ENCODE data around the gene MACROD2.

DNA sequence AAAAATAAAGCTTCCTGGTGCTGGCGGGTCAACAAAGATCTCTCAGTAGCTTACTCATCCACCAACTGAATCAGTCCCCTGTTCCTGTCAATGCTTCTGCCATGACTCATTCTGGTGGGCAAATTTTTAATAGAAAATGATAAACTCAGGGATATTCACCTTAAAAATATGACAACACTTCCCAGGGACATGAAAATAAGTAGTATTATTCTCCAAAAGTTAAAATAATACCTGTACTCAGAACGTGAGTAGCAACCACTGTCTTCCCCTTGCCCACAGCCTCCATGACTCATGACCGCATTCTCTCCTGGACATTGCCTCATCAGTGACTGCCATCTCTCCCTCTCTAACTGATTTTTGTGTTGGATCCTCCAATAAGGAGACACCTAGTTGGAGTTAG lies 2025.7 kb downstream of the MACROD2 start:
- TF ChIP-seq, protein P1, sequence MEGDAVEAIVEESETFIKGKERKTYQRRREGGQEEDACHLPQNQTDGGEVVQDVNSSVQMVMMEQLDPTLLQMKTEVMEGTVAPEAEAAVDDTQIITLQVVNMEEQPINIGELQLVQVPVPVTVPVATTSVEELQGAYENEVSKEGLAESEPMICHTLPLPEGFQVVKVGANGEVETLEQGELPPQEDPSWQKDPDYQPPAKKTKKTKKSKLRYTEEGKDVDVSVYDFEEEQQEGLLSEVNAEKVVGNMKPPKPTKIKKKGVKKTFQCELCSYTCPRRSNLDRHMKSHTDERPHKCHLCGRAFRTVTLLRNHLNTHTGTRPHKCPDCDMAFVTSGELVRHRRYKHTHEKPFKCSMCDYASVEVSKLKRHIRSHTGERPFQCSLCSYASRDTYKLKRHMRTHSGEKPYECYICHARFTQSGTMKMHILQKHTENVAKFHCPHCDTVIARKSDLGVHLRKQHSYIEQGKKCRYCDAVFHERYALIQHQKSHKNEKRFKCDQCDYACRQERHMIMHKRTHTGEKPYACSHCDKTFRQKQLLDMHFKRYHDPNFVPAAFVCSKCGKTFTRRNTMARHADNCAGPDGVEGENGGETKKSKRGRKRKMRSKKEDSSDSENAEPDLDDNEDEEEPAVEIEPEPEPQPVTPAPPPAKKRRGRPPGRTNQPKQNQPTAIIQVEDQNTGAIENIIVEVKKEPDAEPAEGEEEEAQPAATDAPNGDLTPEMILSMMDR (IDR thresholded peaks at IDR 0.05): no peak
- TF ChIP-seq, protein P2, sequence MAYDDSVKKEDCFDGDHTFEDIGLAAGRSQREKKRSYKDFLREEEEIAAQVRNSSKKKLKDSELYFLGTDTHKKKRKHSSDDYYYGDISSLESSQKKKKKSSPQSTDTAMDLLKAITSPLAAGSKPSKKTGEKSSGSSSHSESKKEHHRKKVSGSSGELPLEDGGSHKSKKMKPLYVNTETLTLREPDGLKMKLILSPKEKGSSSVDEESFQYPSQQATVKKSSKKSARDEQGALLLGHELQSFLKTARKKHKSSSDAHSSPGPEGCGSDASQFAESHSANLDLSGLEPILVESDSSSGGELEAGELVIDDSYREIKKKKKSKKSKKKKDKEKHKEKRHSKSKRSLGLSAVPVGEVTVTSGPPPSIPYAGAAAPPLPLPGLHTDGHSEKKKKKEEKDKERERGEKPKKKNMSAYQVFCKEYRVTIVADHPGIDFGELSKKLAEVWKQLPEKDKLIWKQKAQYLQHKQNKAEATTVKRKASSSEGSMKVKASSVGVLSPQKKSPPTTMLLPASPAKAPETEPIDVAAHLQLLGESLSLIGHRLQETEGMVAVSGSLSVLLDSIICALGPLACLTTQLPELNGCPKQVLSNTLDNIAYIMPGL (CRISPR knock-in tag; IDR thresholded peaks at IDR 0.05; ENCODE audit: borderline replicate concordance): no peak
- TF ChIP-seq, protein P3, sequence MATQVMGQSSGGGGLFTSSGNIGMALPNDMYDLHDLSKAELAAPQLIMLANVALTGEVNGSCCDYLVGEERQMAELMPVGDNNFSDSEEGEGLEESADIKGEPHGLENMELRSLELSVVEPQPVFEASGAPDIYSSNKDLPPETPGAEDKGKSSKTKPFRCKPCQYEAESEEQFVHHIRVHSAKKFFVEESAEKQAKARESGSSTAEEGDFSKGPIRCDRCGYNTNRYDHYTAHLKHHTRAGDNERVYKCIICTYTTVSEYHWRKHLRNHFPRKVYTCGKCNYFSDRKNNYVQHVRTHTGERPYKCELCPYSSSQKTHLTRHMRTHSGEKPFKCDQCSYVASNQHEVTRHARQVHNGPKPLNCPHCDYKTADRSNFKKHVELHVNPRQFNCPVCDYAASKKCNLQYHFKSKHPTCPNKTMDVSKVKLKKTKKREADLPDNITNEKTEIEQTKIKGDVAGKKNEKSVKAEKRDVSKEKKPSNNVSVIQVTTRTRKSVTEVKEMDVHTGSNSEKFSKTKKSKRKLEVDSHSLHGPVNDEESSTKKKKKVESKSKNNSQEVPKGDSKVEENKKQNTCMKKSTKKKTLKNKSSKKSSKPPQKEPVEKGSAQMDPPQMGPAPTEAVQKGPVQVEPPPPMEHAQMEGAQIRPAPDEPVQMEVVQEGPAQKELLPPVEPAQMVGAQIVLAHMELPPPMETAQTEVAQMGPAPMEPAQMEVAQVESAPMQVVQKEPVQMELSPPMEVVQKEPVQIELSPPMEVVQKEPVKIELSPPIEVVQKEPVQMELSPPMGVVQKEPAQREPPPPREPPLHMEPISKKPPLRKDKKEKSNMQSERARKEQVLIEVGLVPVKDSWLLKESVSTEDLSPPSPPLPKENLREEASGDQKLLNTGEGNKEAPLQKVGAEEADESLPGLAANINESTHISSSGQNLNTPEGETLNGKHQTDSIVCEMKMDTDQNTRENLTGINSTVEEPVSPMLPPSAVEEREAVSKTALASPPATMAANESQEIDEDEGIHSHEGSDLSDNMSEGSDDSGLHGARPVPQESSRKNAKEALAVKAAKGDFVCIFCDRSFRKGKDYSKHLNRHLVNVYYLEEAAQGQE (IDR thresholded peaks at IDR 0.05): no peak
- TF ChIP-seq BHLHE40 (IDR thresholded peaks at IDR 0.05; ENCODE audit: low read depth, low read length) (no peak), POLR2A (IDR thresholded peaks at IDR 0.05; ENCODE audit: low read length) (no peak), EP300 (IDR thresholded peaks at IDR 0.05) (no peak), SREBF2 (IDR thresholded peaks at IDR 0.05) (no peak), MAFK (IDR thresholded peaks at IDR 0.05; ENCODE audit: partially characterized antibody) (no peak)
- TF ChIP-seq, protein P4, sequence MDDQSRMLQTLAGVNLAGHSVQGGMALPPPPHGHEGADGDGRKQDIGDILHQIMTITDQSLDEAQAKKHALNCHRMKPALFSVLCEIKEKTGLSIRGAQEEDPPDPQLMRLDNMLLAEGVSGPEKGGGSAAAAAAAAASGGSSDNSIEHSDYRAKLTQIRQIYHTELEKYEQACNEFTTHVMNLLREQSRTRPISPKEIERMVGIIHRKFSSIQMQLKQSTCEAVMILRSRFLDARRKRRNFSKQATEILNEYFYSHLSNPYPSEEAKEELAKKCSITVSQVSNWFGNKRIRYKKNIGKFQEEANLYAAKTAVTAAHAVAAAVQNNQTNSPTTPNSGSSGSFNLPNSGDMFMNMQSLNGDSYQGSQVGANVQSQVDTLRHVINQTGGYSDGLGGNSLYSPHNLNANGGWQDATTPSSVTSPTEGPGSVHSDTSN (IDR thresholded peaks at IDR 0.05): no peak
- TF ChIP-seq, protein P5, sequence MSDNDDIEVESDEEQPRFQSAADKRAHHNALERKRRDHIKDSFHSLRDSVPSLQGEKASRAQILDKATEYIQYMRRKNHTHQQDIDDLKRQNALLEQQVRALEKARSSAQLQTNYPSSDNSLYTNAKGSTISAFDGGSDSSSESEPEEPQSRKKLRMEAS (IDR thresholded peaks at IDR 0.05): no peak

Data from A549 (cell line).